H9 (cell line): ENCODE data around the gene ACOT2. TPM values are rescaled to one million over a fixed set of nuclear protein-coding genes. Genes with fewer than 3 reads are reported as not detected.

Experiments used
- DNase-seq: peaks from one replicate; pipeline ENCODE4 v3.0.0-alpha.2; 2017
- H2AFZ ChIP-seq: one replicate; pipeline ENCODE4 v1.6.1; 2013; ENCODE audit warnings: mild to moderate bottlenecking, low read length, control low read depth, moderate library complexity
- H2AK5ac ChIP-seq: 2 replicates; pipeline ENCODE4 v1.6.1; 2013; ENCODE audit warnings: low read length, control low read depth, mixed read lengths; ENCODE audit not compliant: insufficient read length
- H2BK120ac ChIP-seq: one replicate; pipeline ENCODE4 v1.6.1; 2013; ENCODE audit warnings: low read depth, mild to moderate bottlenecking, low read length, control low read depth, inconsistent platforms; ENCODE audit not compliant: poor library complexity, severe bottlenecking
- H2BK12ac ChIP-seq: 2 replicates; pipeline ENCODE4 v1.6.1; 2013; ENCODE audit warnings: low read length, control low read depth, mixed read lengths, low read depth; ENCODE audit not compliant: insufficient read length
- H2BK15ac ChIP-seq: 2 replicates; pipeline ENCODE4 v1.6.1; 2013; ENCODE audit warnings: low read depth, low read length, control low read depth
- H2BK20ac ChIP-seq: one replicate; pipeline ENCODE4 v1.6.1; 2013; ENCODE audit warnings: low read depth, mild to moderate bottlenecking, low read length, control low read depth, inconsistent platforms; ENCODE audit not compliant: poor library complexity, severe bottlenecking
- H2BK5ac ChIP-seq: 2 replicates; pipeline ENCODE4 v1.6.1; 2013; ENCODE audit warnings: low read length, control low read depth, mixed read lengths; ENCODE audit not compliant: insufficient read length
- H3K14ac ChIP-seq: 2 replicates; pipeline ENCODE4 v1.6.1; 2013; ENCODE audit warnings: low read length, control low read depth; ENCODE audit not compliant: insufficient read depth
- H3K18ac ChIP-seq: 2 replicates; pipeline ENCODE4 v1.6.1; 2013; ENCODE audit warnings: low read depth, mild to moderate bottlenecking, mixed read lengths, low read length, control low read depth; ENCODE audit not compliant: insufficient read length
- H3K23ac ChIP-seq: 2 replicates; pipeline ENCODE4 v1.6.1; 2013; ENCODE audit warnings: low read length, control low read depth, mixed read lengths, low read depth; ENCODE audit not compliant: insufficient read length
- H3K23me2 ChIP-seq: 2 replicates; pipeline ENCODE4 v1.6.1; 2013; ENCODE audit warnings: low read depth, mild to moderate bottlenecking, mixed read lengths, low read length, control low read depth; ENCODE audit not compliant: insufficient read length, poor library complexity, severe bottlenecking
- H3K27ac ChIP-seq: 2 replicates; pipeline ENCODE4 v1.5.1; 2013; ENCODE audit warnings: low read length, control low read depth, mixed read lengths, low read depth; ENCODE audit not compliant: insufficient read length
- H3K27me3 ChIP-seq: 2 replicates; pipeline ENCODE4 v1.6.1; 2013; ENCODE audit warnings: low read length, control low read depth, inconsistent platforms; ENCODE audit not compliant: insufficient read depth
- H3K4ac ChIP-seq: 2 replicates; pipeline ENCODE4 v1.6.1; 2013; ENCODE audit warnings: low read depth, mild to moderate bottlenecking, control low read depth, inconsistent platforms, low read length, moderate library complexity
- H3K4me1 ChIP-seq: 2 replicates; pipeline ENCODE4 v1.6.1; 2013; ENCODE audit warnings: low read length, control low read depth, inconsistent platforms; ENCODE audit not compliant: insufficient read depth
- H3K4me2 ChIP-seq: 2 replicates; pipeline ENCODE4 v1.6.1; 2013; ENCODE audit warnings: low read length, control low read depth, mixed read lengths; ENCODE audit not compliant: insufficient read length, insufficient read depth
- H3K56ac ChIP-seq: 2 replicates; pipeline ENCODE4 v1.6.1; 2013; ENCODE audit warnings: low read depth, mild to moderate bottlenecking, mixed read lengths, low read length, control low read depth; ENCODE audit not compliant: insufficient read length
- H3K79me1 ChIP-seq: 2 replicates; pipeline ENCODE4 v1.6.1; 2013; ENCODE audit warnings: low read depth, mild to moderate bottlenecking, moderate library complexity, low read length, control low read depth, inconsistent platforms; ENCODE audit not compliant: insufficient read depth, poor library complexity, severe bottlenecking
- H3K79me2 ChIP-seq: 2 replicates; pipeline ENCODE4 v1.6.1; 2013; ENCODE audit warnings: low read length, control low read depth, inconsistent platforms; ENCODE audit not compliant: insufficient read depth
- H3K9ac ChIP-seq: 2 replicates; pipeline ENCODE4 v1.6.1; 2013; ENCODE audit warnings: low read length, control low read depth, mixed read lengths; ENCODE audit not compliant: insufficient read length; ENCODE audit errors: extremely low read depth
- H3K9me3 ChIP-seq: one replicate; pipeline ENCODE4 v1.6.1; 2013; ENCODE audit warnings: low read depth, low read length, inconsistent platforms; ENCODE audit not compliant: control insufficient read depth
- H3T11ph ChIP-seq: one replicate; pipeline ENCODE4 v1.6.1; 2013; ENCODE audit warnings: mild to moderate bottlenecking, low read length, control low read depth, inconsistent platforms
- H4K20me1 ChIP-seq: one replicate; pipeline ENCODE4 v1.6.1; 2013; ENCODE audit not compliant: control insufficient read depth, insufficient read length, insufficient read depth
- H4K5ac ChIP-seq: 2 replicates; pipeline ENCODE4 v1.6.1; 2013; ENCODE audit warnings: low read depth, mild to moderate bottlenecking, mixed read lengths, low read length, control low read depth; ENCODE audit not compliant: insufficient read length
- H4K8ac ChIP-seq: replicated peaks from 2 replicates; pipeline ENCODE4 v1.6.1; 2013; ENCODE audit warnings: low read length, control low read depth, mixed read lengths, low read depth; ENCODE audit not compliant: insufficient read length
- H4K91ac ChIP-seq: 2 replicates; pipeline ENCODE4 v1.6.1; 2013; ENCODE audit warnings: low read depth, mild to moderate bottlenecking, moderate library complexity, mixed read lengths, low read length, control low read depth; ENCODE audit not compliant: insufficient read length
- H3K27ac Mint-ChIP-seq, 3 experiments: 2 replicates in 2 of 3; 3 replicates in 1 of 3; pipeline ENCODE4 v1.8.0; 2020 to 2021; ENCODE audit warnings: mixed read lengths in 3 of 3, mild to moderate bottlenecking in 1 of 3, moderate library complexity in 1 of 3
- H3K27me3 Mint-ChIP-seq: 2 replicates; pipeline ENCODE4 v1.8.0; 2021; ENCODE audit warnings: low read depth, mild to moderate bottlenecking, moderate library complexity, mixed read lengths
- H3K36me3 Mint-ChIP-seq, 3 experiments: 2 replicates in 2 of 3; 3 replicates in 1 of 3; pipeline ENCODE4 v1.8.0; 2020 to 2021; ENCODE audit warnings: low read depth in 3 of 3, mixed read lengths in 3 of 3; ENCODE audit not compliant: insufficient read depth in 1 of 3
- H3K4me1 Mint-ChIP-seq, 2 experiments: 2 replicates each; pipeline ENCODE4 v1.8.0; 2020; ENCODE audit warnings: mixed read lengths in 2 of 2
- H3K4me3 Mint-ChIP-seq, 2 experiments: 2 replicates in 1 of 2; 3 replicates in 1 of 2; pipeline ENCODE4 v1.8.0; 2020 to 2021; ENCODE audit warnings: mild to moderate bottlenecking in 2 of 2, mixed read lengths in 2 of 2, moderate library complexity in 1 of 2
- H3K9me3 Mint-ChIP-seq, 2 experiments: 2 replicates in 1 of 2; 3 replicates in 1 of 2; pipeline ENCODE4 v1.8.0; 2020; ENCODE audit warnings: mild to moderate bottlenecking in 2 of 2, mixed read lengths in 2 of 2, moderate library complexity in 1 of 2
- WGBS: extraction: QIAGEN DNeasy Blood & Tissue Kit; methylation state at CpG from one replicate; pipeline ENCODE4 v1.1.7; 2013; ENCODE audit warnings: missing lambda C conversion rate, low lambda C conversion rate, mixed read lengths; ENCODE audit not compliant: insufficient read length; ENCODE audit errors: extremely low coverage; 5-methylcytosine and 5-hydroxymethylcytosine counted together
- total RNA-seq: library from RNA; stranded (reverse); gene quantifications from 2 replicates; pipeline ENCODE4 v1.2.1, GENCODE V29; 2021
- TF ChIP-seq, protein P1 (sequence below): fragments of 200-600 bp; sonication (generic); conservative IDR thresholded peaks from 3 replicates; pipeline ENCODE4 v1.8.0; 2021; ENCODE audit warnings: antibody characterized with exemption, mild to moderate bottlenecking

Gene ACOT2
- total RNA-seq, 1 experiment from 2014 or later: 10.2 TPM

DNA sequence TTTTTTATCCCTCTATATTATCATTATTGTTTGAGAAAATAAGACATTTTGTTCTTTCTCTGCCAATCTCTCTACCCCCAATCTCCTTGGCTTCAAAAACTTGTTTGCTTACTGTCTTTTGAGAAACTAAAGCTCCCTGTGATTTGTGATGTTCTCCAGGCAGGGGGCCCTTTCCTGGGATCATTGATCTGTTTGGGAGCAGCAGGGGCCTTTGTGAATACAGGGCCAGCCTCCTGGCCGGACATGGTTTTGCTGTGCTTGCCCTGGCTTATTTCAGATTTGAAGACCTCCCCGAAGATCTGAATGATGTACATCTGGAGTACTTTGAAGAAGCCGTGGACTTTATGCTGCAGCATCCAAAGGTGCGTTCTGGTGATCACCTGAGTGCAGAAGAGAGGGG is 47.8 kb downstream of the ACOT2 start:
- Histone ChIP-seq H2BK5ac (no peak overlapping the region), H3K79me1 (no peaks in the 10 kb centered on the region), H4K91ac (no peak overlapping the region), H2BK12ac (no peak overlapping the region), H3K4me1 (no peaks in the 10 kb centered on the region), H3K79me2 (no peaks in the 10 kb centered on the region), H2BK120ac (no peak overlapping the region), H3K56ac (no peak overlapping the region), H2BK20ac (no peak overlapping the region), H3T11ph (no peak overlapping the region), H3K23ac (no peak overlapping the region), H4K20me1 (no peaks in the 10 kb centered on the region), H2BK15ac (no peak overlapping the region), H3K23me2 (peaks cover 4% of the 10 kb centered on the region), H2AK5ac (no peak overlapping the region), H2AFZ (no peak overlapping the region), H4K5ac (no peak overlapping the region), H3K14ac (no peak overlapping the region), H3K4me2 (no peak overlapping the region), H3K9me3 (no peaks in the 10 kb centered on the region), H4K8ac (no peak overlapping the region), H3K27ac (no peak overlapping the region), H3K18ac (no peak overlapping the region), H3K9ac (no peak overlapping the region), H3K27me3 (peaks cover 6% of the 10 kb centered on the region; the same call in 1 of the 2 replicates), H3K4ac (no peak overlapping the region)
- peaks cover 38% of the 10 kb centered on the region for H3K27me3 Mint-ChIP-seq
- peaks cover 8 to 10% of the 10 kb centered on the region in 2 experiments for H3K4me1 Mint-ChIP-seq
- no peak overlapping the region for H3K27ac Mint-ChIP-seq
- H3K9me3 Mint-ChIP-seq: no peaks in the 10 kb centered on the region; a peak in 1 of 5 replicates
- no peak for DNase-seq
- TF ChIP-seq, protein P1, sequence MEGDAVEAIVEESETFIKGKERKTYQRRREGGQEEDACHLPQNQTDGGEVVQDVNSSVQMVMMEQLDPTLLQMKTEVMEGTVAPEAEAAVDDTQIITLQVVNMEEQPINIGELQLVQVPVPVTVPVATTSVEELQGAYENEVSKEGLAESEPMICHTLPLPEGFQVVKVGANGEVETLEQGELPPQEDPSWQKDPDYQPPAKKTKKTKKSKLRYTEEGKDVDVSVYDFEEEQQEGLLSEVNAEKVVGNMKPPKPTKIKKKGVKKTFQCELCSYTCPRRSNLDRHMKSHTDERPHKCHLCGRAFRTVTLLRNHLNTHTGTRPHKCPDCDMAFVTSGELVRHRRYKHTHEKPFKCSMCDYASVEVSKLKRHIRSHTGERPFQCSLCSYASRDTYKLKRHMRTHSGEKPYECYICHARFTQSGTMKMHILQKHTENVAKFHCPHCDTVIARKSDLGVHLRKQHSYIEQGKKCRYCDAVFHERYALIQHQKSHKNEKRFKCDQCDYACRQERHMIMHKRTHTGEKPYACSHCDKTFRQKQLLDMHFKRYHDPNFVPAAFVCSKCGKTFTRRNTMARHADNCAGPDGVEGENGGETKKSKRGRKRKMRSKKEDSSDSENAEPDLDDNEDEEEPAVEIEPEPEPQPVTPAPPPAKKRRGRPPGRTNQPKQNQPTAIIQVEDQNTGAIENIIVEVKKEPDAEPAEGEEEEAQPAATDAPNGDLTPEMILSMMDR: no peak
- no CpG with 5 or more reads among the region's 4 CpGs for WGBS
- peaks cover 0 to 3% (median 2%) of the 10 kb centered on the region in 3 experiments; a peak in 1 of 7 replicates for H3K36me3 Mint-ChIP-seq
- H3K4me3 Mint-ChIP-seq: no peak overlapping the region
